Stimulated activated CD8-positive, alpha-beta memory T cell treated with anti-CD3 and anti-CD28 coated beads, Interleukin-4, amount 100 ng/mL, for 48 hours (primary cell): ENCODE measurements around the gene SPECC1L.

Experiments used
- DNase-seq: peaks from one replicate; pipeline ENCODE4 v3.0.0-alpha.2; 2020

SPECC1L gene

GRCh38 chr22:24363243-24363642 lies 92.6 kb downstream of the SPECC1L start:
- DNase-seq = no peak

GRCh38 chr22:24366701-24367100 lies 96.1 kb downstream of the SPECC1L start:
- no peak for DNase-seq

GRCh38 chr22:24367841-24368240 lies 97.2 kb downstream of the SPECC1L start:
- no peak for DNase-seq

- DNase-seq = no peak
These were observed 99.8 kb downstream of the SPECC1L start for GRCh38 chr22:24370401-24370800.

- no peak for DNase-seq
These were observed 105.4 kb downstream of the SPECC1L start for GRCh38 chr22:24376002-24376401.

DNA sequence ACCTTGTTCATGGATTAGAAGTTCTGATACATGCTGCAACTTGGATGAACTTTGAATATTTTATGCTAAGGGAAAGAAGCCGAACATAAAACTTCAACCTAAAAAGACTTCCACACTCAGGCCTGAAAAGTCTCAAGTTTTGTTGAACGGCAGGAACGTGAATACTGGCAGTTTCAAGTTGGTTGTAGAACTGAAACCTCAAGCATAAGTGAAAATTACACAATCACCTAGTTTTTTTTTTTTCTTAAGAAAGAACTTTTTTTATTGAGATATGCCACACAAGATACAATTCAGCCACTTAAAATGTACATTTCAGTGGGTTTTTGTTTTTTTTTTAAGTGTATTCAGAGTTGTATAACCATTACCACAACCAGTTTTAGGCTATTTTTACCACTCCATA lies 106.0 kb downstream of the SPECC1L start:
- DNase-seq = no peak

DNA sequence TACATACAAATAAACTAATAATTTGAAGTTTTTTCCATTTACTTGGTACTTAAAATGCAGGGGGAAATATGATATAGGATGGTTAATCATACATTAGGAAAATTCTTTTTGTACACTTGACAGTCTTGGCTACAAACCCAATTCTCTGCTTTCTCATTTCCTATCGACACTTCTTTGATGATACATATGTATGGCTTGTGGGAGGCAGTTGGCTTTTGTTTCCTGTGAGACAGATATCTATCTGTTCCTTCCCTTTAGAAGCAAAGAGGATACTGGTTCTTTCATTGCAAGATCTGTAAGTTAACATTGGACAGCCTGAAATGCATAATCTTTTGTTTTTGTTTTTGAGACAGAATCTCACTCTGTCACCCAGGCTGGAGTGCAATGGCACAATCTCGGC lies 108.9 kb downstream of the SPECC1L start:
- no peak for DNase-seq

- DNase-seq = no peak
These were observed 109.7 kb downstream of the SPECC1L start for GRCh38 chr22:24380220-24380904.

- no peak for DNase-seq
These were observed 110.2 kb downstream of the SPECC1L start for GRCh38 chr22:24380905-24381230.

- DNase-seq = no peak
These were observed 112.4 kb downstream of the SPECC1L start for GRCh38 chr22:24383061-24383460.

- no peak for DNase-seq
These were observed 113.5 kb downstream of the SPECC1L start for GRCh38 chr22:24384131-24384530.

- DNase-seq = no peak
These were observed 116.4 kb downstream of the SPECC1L start for GRCh38 chr22:24386937-24387471.

- no peak for DNase-seq
These were observed 119.0 kb downstream of the SPECC1L start for GRCh38 chr22:24389680-24390079.

DNA sequence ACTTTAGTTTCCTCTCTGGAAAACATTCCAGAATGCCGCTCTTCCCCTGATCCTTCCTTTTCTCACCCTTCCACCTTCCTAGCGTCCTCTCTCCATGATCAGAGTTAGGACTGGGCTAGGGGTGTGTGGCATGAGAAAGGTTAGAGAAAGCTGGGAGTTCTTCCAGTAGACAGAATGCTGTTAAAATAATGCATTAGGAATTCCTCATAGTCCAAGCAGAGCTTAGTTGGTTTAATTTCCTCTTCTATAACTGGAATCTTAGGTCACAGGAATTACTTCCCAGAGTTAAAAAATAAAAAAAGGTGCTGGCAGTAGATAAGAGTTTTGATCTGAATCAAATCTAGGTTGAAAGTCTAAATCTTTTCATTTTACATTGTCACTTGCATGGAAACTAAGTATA lies 119.5 kb downstream of the SPECC1L start:
- DNase-seq = no peak

DNA sequence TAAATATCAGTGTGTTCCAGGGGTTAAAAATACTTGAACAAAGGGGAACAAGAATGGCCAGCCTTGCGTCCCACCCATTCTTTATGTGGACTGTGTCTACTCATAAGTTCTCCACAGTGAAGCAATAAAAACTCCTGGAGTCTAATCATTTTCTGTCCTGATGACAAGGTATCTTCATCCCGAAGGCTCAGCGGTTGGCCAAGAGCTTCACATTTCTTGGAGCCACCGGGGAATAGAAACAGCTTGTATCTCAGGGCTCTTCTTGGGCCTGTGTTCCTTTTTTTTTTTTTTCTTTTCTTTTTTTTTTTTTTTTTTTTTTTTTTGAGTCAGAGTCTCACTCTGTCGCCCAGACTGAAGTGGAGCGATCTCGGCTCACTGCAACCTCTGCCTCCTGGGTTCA lies 119.9 kb downstream of the SPECC1L start:
- no peak for DNase-seq

DNA sequence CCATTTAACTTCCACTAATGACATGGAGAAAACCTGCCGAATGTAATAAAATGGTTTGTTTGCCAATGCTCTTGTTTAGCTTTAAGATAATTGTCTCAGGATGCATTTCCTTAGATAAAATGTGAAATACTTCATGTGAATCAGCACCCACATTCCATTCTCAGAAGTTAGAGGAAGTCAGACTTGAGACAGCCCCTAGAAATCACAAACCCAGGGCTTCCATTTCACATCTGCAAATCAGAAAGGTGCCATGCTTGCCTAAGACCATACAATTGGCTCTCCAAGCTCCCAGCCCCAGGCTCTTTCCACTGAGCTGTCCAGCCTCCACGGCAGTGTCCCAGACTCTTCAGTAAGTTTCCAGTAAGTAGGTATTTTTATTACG lies 121.2 kb downstream of the SPECC1L start:
- DNase-seq = no peak

DNA sequence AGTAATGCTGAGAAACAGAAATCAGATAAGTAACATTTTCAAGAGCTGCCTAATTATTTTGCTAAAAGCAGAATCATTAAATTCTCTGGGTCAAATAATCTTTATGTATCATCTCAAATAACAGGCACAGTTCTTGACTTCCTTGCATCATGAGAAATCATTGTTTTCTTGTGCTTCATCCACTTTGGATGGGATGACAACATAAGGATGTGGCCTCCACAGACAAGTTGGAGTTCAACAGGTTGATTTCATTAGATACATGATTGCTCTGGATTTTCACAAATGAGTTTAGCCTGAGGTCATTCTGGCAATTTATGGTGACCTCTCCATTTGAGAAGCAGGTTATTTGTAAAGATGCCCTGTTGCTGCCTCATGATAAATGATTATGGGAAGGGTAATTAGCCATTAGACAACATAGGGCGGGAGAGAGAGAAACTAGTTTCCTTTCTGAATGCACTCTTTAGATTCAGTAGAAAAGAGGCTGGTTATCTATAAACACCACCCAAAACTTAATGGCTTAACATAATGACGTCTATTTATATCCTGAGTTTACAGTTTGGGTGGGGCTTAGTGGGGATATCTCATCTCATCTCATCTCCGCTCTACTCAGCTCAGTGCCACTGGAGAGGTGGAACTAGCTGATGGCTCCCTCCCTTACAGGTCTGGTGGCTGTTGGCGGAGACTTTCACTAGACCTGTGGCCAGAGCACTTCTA lies 121.7 kb downstream of the SPECC1L start:
- DNase-seq = no peak

DNA sequence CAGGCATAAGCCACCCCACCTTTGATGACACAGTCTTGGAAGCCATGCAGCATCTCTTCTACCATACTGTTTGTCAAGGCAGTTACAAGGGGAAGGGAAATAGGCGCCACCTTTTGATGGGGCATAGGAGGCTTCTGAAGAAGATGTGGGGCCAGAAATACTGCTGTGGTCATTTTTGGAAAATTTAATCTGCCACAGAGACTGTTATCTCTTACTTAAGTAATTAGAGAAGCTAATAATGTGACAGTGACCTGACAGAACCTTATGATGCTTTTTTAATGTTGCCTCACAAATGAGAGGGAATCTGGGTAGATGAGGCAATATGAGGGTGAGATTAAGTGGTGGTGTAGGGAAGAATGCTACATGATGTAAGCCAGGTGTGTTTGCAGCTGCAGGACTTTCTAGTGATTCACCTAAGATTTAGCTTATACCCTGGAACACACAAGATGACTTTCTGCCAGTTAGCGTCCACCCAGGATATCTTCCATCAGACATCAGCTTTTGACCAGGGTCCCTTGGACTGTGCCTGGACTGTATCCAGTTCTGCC lies 122.5 kb downstream of the SPECC1L start:
- DNase-seq = no peak

DNA sequence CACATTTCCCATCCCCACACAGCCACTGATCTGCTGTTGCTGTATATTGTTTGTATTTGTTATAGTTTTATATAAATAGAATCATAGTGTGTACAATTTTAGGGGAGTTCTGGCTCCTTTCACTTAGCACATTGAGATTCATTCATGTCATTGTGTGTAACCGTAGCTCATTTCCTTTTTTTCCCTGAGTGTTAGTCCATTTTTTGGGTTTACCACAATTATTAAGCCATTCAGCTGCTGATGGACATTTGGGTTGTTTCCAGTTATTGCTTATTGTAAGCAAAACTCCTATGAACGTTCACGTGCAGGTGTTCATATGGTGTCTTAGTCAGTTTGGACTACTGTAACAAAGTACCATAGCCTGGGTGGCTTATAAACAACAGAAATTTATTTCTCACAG lies 123.2 kb downstream of the SPECC1L start:
- DNase-seq = no peak

- DNase-seq = no peak
These were observed 123.6 kb downstream of the SPECC1L start for GRCh38 chr22:24394254-24394653.

DNA sequence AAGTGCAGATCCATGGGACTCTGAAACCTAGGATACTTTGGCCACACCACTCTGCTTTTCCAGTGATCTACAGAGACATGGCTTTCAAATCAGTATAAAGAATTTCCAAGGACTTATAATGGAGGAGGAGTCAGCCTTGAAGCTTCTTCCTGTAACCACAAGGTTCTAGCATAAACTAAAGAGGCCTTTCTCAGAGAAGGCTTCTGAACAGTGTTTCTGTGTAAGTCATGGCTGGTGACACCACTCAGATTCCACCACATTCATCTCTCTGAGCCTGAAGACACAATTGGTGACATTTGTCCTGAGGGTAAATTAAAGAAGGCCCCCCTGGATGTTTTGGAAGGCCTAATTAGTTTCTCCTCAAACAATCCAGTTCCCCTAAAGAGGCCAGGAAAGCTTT lies 127.8 kb downstream of the SPECC1L start:
- no peak for DNase-seq

DNA sequence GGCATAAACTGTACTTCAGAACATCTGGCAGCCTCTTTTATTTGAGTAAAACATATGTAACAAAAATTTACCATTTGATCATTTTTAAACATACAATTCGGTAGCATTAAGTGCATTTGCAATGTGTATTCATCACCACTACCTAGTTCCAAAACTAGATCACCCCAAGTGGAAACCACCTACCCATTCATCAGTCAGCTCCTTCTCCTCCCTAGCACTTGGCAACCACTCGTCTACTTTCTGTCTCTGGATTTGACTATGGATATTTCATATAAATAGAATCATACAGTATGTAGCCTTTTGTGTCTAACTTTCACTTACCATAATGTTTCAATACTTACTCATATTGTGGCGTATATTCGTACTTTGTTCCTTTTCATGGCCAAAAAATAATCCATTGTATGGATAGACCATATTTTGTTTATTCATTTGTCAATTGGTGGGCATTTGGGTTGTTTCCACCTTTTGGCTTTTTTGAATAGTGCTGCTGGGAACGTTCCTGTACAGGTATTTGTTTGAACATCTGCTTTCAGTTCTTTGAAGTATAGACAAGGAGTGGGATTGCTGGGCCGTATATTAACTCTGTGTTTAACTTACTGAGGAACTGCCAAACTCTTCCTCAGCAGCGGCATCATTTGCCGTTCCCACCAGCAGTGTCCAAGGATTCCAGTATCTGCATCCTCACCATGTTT lies 129.5 kb downstream of the SPECC1L start:
- no peak for DNase-seq

DNA sequence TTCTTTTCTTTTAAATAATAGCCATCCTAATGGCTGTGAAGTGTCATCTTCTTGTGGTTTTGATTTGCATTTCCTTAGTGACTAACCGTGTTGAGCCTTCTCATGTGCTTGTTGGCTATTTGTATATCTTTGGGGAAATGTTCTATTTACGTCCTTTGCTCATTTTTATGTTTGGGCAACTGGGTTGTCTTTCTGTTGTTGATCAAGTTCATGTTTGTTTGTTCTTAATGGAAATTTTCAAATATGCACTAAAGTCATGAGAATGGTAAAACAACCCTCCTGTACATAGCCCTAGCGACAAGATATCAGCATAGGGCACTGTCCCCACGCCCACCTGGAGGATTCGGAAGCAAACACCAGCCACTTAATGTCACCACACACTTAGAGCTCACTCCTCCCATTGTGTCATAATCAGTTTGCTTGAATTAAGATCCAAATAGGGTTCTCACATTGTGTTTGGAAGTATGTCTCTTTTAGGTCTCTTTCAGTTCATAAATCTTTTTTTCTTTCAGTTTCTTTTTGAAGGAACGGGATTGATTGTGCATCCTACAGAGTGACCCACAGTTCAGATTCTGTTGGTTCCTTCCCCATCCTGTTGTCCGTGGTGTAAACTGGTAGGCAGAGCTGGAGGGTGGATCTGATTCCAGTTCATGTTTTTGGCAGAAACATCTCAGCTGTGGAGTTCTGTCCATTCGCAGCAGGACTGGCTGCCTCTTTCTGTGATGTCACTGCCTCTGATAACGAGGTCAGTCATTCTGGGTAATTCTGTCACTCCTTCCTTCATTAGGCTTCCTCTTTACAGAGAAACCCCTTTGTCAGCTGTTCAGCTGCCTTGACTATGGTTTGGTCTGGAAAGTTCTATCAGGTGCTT lies 130.3 kb downstream of the SPECC1L start:
- no peak for DNase-seq
